T47D (cell line): ENCODE measurements around the gene PRKG1.
A peak's percentile ranks its signal among the peaks of the same experiment; 100 is the strongest.
"Not testable (repeated sequence)": the region's sequence is repeated elsewhere in the genome, so short reads cannot be mapped to it uniquely, and the experiment has no call there.

Experiments used
- DNase-seq, 2 experiments: peaks; one replicate each; pipeline versions ENCODE4 v3.0.0 to v3.0.0-alpha.2; 2011 to 2012; ENCODE audit warnings: low read depth in 1 of 2, low spot score in 1 of 2
- JUND ChIP-seq: IDR thresholded peaks from 2 replicates; pipeline ENCODE4 v1.6.1; 2012; ENCODE audit warnings: low read depth
- in situ Hi-C: cut with HindIII; loops from 2 replicates; pipeline ENCODE4 v1.10.0; 2016; ENCODE audit warnings: low sequenced_read_pairs, low pct_unique_long_range_greater_than_20kb

The PRKG1 gene

DNA sequence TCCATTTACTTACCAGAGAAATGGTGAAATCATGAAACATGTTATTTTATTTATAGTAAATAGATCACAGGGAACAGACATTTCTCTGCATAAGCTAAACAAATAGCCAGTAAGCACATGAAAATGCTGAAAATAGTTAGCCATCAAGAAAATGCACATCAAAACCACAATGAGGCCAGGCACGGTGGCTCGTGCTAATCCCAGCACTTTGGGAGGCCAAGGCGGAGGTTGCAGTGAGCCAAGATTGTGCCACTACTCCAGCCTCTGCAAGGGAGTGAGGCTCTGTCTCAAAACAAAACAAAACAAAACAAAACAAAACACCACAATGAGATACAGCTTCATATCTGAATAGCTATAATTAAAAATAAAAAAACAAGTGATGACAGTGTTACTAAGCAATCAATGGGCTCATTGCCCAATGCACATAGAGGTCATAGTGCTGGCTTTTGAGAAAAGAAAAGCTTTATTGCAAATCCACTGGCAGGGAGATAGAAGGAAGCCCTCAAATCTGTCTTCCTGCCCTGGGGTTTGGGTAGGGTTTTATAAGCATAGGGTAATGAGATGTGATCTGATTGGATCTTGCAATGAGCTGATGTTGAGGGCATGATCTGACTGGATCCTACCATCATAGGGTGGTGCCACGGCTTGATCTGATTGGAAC is 608.9 kb downstream of the PRKG1 start:
- peak in 1 of 2 experiments; percentile 48 for DNase-seq
- TF ChIP-seq JUND, result no peak
- in situ Hi-C loops, result no loop called here

- DNase-seq, result no peak
- no peak for TF ChIP-seq JUND
- in situ Hi-C loops, result no loop called here
Observed at GRCh38 chr10:51685768-51686167, 611.5 kb downstream of the PRKG1 start.

DNA sequence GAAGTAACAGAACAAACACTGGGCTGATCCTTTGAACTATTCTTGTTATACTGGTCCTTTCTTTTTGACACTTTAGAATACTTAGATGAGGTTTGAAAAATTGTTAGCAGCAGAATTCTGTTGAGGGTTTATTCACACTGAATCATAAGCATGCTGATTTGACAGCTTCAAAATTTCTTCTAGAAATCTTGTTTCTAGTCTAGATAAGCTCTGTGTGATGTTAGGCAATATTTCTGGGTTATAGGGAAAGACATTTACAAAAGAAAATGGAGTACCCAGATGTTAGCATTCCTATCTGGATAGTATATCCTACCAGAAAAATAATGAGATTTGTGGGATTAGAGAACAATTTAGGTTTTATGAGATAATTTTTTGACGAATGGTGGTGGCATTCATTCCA is 613.0 kb downstream of the PRKG1 start:
- DNase-seq, result no peak
- in situ Hi-C loops, result no loop called here
- TF ChIP-seq JUND, result no peak

GRCh38 chr10:51688826-51689225 is 614.5 kb downstream of the PRKG1 start:
- in situ Hi-C loops, DNase-seq: not testable (repeated sequence)

- DNase-seq, result no peak
- in situ Hi-C loops, result no loop called here
- no peak for TF ChIP-seq JUND
Observed at GRCh38 chr10:51689536-51689935, 615.2 kb downstream of the PRKG1 start.

DNA sequence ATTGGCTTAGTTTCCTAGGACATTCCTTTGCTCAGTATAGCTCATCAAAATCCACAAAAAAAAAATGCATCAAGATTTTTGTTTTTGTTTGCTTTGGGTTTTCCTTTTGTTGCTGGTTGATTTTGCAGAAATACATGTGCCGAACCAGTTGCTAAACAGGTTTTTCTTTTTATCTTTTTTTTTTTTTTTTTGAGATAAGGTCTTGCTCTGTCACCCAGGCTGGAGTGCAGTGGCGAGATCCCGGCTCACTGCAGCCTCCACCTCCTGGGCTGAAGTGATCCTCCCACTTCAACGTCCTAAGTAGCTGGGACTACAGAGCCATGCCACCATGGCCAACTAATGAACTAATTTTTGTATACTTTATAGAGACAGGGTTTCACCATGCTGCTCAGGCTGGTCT is 616.8 kb downstream of the PRKG1 start:
- DNase-seq, result no peak
- no peak for TF ChIP-seq JUND
- in situ Hi-C loops, result no loop called here

DNA sequence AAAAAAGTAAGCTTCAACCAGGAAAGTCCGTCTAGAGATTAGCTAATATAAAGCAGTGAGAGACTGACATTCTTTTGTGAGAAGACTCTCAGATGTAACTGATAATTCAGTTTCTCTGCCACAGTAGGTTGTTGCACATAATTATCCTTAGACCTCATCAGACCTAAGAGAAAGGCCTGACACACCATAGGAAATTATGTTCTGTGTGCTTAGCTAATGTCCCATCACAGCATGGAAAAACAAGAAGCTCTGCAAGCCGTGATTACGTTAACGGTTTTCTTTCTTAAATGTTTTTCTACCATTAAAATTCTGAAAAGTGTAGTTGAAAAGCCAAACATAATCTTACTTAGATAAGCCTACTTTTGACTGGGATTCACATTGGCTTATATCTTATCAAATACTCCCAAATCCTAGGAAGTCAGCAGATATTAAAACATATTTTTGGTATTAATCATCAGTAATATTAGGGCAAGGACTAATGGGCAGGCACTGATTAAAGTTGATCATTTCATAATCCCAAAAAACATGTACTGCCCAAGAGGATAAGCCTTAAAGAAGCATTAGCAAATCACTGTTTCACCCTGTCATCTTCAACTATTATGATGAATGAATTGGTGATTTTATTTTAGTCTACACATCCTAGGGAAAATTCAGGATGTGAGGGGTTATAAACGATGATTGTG is 619.9 kb downstream of the PRKG1 start:
- no peak for DNase-seq
- TF ChIP-seq JUND, result no peak
- in situ Hi-C loops, result no loop called here

DNA sequence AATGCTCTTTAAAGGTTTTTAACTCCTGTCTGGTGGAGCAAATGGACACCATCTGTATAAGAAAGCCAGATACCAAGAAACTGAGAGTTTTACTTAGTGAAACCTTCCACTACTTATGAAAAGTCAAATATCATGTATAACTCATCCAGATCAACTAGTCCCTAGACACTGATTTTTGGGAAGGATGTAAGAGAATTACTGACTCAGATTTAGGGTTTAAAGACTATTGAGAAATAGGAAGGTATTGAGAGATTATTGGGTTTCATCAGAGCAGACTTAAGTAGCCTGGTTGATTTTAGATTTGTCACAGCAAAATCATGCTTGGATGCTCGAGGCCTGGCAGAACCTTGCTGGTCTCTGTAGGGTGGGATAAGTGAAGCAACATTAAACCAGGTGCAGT is 622.0 kb downstream of the PRKG1 start:
- TF ChIP-seq JUND, result no peak
- DNase-seq, result no peak
- in situ Hi-C loops, result no loop called here

DNA sequence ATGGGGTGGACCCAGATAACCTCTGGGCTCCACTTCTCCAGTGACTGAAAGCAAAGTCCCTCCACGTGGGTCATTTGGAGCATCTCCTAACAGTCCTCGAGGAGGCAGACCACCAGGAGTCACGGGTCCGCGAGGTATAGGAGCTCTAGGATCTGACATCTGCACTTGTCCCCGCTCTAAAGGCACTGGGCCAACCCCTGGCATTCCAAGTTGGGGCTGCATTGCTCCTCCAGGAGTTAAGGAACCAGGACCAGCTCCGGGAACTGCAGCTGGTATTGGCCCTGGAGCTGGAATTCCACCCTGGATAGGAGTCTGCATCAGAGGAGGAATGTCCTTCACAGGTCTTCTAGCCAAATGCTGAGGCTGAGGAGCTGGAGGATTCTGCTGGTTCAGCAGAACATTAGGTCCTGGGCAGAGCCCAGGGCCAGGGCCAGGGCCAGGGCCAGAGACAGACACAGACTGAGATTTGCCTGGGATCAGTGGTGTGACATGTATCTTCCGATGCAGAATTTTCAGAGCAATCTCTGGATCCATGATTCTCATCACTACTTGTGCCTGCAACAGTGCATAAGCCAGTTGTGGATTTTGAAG is 624.3 kb downstream of the PRKG1 start:
- no peak for TF ChIP-seq JUND
- DNase-seq, result no peak
- in situ Hi-C loops, result no loop called here

DNA sequence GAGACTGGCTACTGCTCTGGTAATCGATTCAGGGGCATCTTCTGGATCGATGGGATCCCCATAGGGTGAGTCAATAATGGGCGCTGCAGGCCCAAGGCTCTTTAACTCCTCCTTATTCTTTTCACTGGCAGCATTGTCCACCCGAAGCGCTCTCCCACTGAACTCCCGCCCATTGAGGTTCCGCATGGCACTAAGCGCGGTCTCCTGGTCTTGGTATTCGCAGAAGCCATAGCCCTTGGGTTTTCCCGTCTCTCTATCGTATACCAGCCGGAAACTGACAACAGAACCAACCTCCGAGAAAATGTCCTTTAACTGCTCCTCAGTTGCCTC is 624.8 kb downstream of the PRKG1 start:
- DNase-seq, result no peak
- in situ Hi-C loops, result no loop called here
- no peak for TF ChIP-seq JUND

DNA sequence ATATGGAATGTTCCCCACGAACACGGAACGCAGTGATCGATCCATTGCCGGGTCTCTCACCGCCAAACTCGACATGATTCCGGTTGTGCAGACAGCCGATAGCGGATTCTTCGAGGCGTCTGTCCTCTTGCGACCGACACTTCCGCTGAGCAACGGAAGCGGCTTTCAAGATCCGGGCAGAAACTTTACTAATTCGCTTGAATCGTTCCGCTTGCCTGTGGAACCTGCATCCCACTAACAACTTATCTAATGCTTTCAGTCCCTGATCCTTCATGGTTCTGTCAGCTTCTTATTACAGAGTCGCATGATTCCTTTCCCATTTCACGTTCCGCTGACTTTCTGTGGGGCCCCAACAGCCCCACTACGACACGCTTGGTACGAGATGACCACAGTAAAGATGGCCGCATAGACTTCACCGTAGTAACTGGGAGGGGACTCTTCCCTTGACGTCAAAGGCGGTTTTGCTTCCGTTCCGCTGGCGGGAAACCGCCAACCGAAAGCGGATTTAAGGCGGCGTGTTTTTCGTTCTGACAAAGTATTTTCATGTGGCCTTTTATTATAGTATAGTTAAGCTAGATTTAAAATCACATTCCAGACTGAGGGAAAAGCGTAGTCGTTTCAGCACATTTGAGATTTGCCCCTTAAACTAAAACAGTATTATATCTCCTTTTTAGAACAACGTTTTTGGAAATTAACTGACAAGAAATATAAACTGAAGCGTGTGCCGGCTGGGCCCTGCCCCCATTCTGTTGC is 625.4 kb downstream of the PRKG1 start, which contains the start of gene CSTF2T:
Gene CSTF2T, minus strand, starts transcription at position 121 of the 753 bp plus-strand sequence. Its CDS starts 46 bp downstream, at position 75.
- in situ Hi-C loops, result no loop called here
- DNase-seq, result peak; percentile 19 to 97
- no peak for TF ChIP-seq JUND

DNA sequence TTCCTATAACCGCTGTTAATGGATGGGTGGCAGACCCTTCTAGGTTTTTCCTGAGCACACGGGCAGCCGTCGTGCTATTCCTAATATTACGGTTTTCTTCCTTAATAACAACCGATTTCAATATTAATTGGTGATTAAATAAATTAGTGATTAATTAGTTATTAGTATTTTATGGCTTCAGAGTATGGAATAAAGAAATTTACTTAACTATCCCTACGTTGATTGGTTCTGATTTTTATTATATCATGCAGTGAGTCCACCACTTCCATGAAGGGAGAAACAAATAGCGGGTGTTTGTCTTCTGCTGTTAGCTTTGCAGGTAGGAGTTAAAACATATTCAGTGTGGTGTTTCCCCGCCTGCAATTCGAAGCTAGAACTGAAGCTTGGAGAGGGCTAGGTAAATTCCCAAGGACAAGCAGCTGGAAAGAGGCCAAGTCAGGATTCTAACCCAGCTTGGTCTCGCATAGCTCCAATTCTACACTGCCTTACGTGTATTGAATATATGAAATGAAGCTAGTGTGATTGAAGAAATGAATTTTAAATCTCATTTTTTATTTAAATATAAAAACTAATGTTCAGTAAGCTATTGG is 626.0 kb downstream of the PRKG1 start:
- in situ Hi-C loops, result no loop called here
- DNase-seq, result peak in 1 of 2 experiments; percentile 65
- no peak for TF ChIP-seq JUND

GRCh38 chr10:51705774-51706173 is 631.5 kb downstream of the PRKG1 start:
- in situ Hi-C loops, result no loop called here
- no peak for DNase-seq
- TF ChIP-seq JUND, result no peak
